Activated CD4-positive, alpha-beta T cell treated with anti-CD3 and anti-CD28 coated beads for 24 hours (primary cell): ENCODE results near the gene MYO1E.
A peak's percentile ranks its signal among the peaks of the same experiment; 100 is the strongest.

Experiments
- DNase-seq, 2 donors: peaks; one replicate each; pipeline ENCODE4 v3.0.0-alpha.2; 2020; ENCODE audit warnings: low read depth in 2 of 2

The MYO1E gene

DNA sequence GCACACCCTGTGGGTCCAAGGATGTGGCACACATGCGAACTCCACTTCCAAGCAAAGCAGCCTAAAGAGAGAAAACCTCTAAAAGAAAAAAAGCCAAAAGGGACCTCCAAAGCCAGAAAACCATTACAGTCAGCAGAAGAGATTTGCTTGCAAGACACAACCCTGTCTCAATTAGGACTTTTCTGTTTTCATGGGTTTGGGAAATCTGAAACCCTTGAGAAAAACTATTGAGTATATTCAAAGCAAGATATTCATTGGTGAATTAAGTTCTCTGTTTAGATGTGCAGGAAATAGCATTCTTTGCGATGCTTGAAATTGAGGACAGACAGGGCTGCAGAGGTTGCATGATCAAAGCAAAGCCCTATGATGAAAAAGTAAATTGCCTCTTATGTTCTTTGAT lies 176.3 kb downstream of the MYO1E start:
- DNase-seq: no peak

DNA sequence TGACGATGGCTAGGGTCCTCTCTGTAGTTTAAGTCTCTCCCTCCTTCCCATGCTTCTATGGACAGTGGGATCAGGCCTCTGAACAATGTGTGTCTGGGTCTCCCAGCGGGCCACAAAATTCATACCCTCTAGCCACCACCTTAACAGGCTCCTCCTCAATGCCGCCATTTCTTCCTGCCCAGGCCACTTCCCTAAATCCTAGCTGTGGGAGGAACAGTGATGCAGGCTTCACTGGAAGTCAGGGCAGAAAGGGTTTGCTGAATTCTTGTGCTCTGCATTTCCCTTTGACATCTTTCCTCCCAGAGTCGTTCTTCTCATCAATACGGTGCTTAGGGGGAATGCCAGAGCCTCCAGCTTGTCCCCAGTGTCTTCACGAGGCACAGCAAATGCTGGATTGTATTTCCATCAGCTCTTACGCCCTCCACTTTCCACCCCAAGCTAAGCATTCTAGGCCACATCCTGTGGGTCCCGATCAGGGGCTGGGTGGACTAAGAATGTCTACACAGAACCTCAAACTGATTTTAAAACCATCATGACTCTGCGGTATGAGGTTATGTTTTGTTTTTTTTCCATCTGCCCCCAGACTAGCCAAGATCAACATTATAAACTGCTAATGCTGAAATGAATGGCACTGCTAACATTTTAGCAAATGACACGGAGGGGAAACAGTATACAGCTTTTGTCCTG lies 177.9 kb downstream of the MYO1E start:
- no peak for DNase-seq

DNA sequence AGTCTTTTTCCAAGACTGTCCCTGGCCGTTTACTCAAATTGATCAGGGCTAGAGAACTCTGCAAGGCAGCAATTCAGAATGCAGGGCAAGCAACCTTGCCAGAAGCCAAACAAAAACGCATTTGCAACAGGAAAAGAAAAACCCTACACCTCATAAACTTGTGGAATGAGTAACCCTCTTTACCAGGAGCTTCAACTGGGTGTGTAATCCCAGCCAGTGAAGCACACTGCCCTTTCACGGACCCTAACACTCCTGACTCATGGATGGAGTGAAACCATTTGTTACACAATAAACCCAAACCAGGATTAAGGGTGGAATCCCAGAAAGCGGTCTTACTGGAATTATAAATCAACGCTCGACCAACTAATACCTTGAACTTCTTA lies 180.8 kb downstream of the MYO1E start:
- DNase-seq: no peak

DNA sequence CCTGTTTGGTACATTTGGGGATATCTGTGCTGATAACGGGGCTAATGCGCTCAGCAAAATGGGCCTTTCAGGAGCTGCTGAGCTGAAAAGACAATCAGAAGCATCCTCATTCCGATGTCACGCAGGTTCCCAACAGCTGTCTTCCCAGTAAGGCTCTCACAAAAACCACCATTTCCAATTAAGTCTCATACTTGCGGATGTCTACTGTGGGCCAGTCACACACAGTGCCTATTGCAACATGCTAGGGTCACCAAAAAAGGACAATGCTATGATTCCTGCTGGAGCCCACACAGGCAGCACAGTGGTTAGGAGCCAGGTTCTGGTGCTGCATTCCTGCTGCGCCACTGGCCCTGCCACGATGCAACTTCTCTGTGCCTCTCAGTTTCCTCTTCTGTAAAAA lies 182.4 kb downstream of the MYO1E start:
- DNase-seq: no peak

DNA sequence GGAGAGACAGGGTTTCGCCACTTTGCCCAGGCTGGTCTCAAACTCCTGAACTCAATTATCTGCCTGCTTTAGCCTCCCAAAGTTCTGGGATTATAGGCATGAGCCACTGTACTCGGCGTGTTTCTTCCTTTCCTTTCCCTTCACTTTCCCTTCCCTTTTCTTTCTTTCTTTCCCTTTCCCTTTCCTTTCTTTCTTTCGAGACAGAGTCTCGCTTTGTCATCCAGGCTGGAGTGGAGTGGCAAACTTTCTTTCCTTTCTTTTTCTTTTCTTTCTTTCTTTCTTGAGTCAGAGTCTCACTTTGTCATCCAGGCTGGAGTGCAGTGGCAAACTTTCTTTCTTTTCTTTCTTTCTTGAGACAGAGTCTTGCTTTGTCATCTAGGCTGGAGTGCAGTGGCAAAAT lies 183.4 kb downstream of the MYO1E start:
- DNase-seq: no peak

DNA sequence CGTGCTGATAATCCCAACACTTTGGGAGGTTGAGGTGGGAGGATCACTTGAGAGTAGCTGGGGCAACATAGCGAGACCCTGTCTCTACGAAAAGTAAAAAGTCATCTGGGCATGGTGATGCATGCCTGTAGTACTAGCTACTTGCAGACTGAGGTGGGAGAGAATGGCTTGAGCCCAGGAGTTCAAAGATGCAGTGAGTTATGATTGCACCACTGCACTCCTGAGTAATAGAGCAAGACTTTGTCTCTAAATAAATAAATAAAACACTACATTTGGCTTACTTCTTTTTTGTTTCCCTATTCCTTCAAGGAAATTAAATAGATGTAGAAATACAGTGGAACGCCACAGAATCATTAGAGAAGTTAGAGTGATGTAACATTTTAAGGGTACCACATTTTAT lies 186.2 kb downstream of the MYO1E start:
- DNase-seq: no peak

DNA sequence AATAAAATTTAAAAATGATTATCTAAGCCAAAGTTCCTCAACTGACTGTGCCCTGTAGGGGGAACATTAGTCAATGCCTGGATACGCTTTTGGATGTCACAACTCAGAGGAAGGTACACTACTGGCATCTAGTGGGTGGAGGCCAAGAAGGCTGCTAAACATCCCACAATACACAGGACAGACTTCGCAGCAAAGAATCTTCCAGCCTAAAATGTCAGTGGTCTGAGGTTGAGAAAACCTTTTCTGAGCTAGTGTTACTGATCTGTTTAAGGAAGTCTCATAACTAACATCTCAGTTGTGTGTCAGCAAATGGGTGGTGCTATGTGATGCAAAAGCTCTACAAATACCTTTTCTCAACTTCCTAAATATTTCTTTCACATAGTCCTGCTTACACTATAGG lies 186.9 kb downstream of the MYO1E start:
- DNase-seq: no peak

DNA sequence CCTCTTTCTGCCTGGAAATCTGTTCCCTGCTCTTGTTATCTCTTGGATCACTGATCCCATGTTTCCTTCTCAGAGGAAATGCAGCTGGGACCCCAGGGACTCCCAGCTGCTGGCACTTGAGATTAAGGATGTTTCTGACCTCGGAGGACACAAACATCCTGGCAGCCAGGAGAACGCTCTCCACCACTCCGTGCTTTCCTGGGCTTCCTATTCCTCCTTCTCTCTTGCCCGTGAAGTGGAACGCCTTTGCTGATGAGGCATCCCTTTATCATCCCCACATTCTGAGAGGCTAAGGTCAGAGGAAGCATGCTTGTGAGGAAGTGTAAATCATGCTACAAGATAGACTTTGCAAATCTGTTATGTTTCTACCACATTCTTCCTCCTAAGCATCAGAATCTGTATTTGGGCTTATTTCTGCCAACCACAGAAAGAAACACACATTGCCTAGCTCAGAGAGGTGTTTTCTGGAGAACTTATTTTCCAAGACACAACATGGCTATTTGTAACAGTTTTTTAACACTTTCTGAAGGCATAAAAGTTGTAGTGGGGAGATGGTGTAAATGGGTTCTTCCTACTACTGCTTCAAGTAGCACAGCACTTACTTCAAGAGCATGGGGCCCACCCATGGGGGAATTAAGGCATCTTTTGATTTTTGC lies 191.6 kb downstream of the MYO1E start:
- DNase-seq: no peak

DNA sequence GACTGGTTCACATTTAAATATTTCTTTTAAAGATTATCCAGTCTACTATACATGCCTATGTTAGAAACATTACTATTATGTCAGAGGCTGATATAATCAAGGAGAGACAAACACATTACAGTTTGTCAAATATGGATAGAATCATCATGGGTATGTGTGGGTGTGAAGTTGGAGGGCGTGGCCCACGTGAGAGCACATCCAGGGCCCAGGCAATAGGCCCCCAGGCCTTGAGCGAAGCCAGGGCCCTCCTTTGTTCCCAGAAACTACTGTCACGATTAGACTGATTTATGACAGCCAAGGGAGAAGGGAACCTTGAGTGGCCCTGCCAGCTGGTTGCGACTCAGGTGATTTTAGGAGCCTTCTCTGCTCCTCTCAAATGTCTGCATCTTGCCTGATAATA lies 193.0 kb downstream of the MYO1E start:
- no peak for DNase-seq

DNA sequence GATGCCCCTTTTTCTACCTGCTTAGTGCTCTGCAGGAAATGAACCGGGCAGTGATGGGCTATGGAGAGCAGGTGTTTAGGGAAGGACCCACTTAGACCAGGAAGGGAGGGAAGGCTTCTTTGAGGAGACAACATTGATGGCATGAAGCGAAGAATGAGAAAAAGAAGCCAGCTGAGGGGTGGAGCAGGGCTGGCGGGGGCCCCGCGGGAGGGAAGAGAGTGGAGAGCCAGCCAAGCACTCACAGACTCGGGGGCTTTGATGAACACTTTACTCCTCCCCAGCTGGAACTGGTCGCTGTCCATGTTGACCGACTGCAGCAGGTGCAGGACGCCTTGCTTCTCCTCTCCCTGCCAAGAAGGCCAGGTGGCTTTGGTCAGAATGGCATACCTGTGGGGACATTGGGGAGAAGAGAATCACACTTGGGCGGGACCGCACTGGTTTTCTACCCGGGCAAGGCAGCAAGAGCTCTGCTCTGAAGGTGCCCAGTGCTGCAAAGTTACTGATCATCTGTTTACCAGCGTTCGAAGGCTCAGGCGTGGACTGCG lies 194.4 kb downstream of the MYO1E start:
- DNase-seq: no peak

DNA sequence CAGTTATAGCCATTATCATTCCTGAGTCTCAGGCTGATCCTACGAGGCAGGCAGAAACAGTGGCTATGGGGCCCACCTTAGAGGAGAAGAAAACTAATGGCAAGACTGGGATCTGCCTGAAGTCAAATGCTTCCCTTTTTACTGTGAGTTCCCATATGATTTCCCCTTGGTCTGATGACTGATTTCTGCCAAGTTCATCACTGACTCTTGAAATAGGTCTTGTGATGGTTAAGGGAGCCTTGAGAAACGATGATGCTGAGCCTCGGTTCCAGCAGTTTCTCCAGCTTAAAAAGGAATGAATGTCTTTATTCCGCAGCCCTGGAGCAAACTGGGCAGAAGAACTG lies 195.4 kb downstream of the MYO1E start:
- DNase-seq: no peak

DNA sequence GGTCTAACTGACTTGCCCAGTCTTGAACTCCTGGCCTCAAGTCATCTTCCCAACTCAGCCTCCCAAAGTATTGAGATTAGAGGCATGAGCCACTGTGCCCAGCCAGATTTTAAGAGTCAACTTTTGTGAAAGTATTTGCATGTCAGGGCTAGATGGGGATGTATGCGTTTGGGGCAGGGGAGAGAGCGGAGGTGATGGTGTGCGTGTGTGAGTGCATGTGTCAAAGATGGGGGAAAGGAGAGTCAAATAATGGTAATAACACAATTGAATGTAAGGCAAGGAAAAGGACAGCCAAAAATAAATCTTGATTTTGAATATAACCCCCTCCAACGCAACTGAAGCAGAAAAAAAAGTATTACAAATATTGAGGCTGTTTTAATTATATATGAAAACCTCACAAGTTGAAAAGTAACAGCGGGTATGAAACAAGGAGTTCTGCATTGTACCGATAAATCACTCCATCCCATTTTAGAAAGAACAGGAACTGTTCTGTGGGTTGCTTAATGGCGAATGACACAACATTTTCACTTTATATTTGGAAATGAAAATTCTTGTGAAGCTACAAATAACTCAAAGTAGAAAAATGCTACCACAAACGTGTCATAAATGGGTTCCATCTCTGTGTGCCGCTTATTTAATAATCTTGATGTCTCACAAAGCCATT lies 195.9 kb downstream of the MYO1E start:
- no peak for DNase-seq

DNA sequence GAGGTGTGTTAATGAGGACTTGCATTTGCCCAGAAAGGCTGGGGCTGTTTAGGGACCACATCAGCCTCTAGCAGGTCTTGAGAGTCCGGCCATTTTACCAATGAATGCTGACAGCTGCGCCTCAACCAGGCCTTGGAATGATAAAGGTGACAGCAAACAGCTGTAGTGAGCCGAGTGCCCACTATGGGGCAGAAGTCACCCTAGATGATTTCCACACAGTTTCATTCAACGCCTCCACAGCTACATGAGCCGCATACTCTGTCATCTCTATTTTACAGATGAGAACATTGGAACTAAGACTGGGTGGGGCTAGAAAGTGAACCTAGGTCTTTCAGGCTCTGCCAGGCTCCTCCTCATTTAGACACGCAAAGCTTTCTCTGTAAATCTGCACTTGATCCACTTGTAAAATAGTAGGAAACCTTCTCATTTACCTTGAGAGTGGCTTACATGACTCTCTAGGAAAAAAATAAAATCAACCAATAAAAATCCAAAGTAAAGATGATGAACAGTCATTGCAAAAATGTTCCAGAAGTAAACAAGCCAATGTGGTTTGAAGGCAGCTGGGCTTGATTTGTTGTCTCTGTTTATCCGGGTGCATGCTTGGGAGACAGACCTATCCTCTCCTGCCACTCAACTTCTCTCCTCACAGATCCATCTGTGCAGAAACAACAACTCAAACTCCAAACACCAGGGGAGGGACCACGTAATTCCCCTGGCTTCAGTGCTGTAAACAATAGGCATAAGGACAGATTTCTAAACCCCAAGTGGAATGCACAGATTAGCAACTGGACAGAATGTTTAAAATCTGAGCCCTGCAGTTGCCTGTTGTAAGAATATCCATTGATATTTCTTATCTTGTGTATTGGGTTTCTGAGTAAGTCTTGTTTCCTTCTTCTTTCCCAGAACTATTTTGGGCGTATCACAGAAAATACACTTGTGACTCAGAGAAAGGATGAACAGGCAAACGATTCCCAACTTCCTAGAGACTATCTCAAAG lies 197.5 kb downstream of the MYO1E start:
- DNase-seq: peak; percentile 13 to 17

DNA sequence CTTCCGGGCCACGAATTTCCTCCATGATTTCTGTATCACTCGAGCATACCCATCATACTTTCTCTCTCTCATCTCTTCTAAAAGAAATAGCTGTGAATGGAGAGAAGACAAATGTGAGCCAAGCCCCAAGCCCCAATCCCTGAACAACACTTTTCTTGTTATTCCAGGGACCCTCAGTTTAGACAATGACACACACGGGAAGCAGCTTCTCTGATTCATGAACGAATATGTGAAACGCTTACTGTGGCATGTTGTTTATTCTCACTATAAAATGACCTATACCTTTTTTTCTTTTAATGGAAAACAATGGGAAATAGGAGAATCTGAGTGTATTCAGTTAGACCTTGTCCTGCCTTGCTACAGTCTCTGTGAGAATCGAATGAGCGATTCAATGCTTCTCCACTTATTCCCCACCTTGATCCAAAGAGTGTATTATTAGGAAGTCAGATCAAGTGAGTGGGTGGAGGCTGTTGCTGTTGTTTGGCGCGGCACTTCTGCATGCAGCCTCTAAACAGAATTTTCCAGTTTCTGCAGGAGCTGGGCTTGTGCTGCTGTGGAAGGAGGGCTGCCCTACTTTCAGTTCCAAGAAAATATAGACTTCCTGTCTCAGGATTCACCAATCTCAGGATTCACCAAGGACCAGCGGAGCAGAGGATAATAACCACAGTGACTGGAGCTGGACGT lies 198.4 kb downstream of the MYO1E start:
- no peak for DNase-seq

DNA sequence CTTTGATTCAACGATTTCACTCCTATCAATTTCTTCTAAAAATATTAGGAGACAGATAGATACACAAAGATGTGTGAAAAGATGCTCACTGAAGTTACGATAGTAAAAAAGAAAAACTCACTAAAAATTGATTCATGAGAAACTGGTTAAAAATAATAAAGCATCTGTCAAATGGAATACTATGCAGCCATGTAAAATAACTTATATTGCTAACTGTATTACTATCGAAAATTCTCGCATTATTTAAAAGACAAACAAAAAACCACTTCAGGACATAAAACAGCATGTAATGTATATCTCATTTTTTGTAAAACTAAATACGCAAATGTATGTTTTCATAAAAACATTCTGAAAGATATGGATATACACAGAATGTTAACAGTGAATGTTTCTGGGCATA lies 199.5 kb downstream of the MYO1E start:
- no peak for DNase-seq

DNA sequence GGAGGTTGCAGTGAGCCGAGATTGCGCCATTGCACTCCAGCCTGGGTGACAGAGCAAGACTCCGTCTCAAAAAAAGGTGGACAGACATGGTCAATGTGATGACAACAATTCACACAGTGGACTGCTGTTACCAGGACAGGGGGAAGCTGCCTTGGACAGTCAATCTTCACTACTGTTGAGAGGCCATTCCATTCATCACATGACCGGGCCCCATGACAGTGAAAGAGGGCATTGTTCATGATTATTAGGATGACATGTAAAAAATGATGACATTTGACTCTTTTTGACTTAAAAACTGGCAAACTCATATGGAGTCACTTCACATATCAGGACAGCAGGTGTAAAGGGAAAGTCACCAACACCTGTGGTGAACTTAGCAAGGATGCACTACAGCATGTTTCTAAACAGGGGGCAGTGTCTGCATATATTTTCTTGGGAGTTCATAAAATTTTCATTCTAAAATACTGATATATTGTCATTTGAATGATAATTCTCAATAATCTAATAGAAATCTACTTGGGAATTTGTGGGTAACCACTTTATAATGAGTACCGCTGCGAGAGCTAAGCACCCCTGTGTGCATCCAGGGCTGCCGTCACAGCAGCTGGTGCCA lies 200.3 kb downstream of the MYO1E start:
- DNase-seq: no peak

DNA sequence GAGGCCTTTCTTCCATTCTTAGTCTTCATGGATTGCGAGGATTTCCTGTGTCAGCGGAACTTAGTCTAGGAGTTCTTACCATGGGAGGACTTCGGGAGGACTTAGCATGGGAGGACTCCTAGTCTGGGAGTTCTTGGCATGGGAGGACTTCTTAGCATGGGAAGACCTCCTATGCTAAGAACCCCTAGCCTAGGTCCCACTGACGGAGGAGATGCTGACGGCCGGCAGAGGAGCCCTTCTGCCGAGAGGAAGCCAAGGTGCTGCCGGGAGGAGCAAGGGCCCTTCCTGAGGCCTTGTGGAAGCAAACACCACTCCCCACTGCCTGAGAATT lies 201.6 kb downstream of the MYO1E start:
- no peak for DNase-seq

DNA sequence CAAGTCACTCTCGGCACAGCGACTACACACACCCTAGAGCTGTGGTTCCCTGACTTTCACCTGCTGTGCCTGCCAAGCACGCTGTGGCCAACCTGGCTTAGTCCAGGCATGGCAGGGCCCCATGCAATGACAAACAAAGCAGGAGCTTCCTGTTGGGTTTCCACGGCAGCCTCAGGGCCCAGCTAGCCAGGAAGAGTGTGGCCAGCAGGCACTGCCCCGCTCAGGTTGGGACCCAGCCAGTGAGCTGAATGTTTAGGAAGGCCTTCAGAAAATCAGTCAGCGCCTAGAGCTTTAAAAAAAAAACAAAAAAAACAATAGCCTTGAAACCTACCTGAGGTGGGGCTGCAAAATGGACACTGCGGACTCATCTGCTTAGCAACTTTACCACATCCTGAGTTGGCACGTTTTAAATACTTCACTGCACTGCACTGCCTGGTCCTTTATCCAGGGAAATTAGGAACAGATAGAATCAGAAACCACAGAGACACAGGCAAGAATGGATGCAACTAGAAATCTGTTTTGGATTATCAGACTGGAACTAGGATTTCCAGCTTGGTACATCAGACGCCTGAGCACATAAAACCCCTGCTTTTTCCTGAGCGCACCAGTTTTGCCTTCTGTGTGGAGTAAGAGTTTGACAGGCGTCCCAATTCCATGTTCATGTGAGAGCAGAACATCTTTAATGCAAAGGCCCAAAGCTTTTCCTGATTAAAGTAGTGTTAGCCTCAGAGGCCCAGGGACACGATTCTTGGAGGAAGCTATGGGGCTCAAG lies 202.2 kb downstream of the MYO1E start:
- no peak for DNase-seq

DNA sequence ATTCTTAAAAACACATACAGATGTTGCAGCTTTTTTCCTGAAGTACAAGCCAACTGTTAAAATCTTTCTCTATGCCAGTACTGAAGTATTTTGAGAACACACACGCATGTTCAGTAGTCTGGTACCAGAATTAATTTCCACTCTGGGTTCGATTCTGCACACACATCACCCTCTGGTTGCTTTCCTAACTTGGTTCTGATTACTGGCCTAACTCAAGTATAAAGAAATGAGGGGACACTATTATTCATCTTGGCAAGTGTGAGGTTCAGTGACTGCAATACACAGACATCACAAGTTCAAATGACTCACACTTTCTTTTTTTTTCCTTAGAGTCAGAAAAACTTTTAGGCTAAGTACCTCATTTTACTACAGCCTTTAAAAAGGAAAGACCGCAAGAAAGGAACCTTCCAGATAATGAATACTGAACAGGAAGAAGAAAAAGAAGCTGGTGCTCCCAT lies 203.4 kb downstream of the MYO1E start:
- no peak for DNase-seq

DNA sequence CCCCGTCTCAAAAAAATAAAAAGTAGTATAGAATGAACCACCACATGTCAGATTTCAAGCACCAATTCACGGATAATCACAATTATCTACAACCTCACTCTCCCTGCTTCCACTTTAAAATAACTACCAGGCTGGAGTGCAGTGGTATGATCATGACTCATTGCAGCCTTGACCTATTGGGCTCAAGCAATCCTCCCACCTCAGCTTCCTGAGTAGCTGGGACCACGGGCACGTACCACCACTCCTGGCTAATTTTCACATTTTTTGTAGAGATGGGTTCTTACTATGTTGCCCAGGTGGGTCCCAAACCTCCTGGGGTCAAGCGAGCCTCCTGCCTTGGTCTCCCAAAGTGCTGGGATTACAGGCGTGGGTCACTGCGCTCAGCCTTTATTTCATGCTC lies 204.1 kb downstream of the MYO1E start:
- DNase-seq: no peak
